Cerebellar cortex (tissue), 1 donor: ENCODE measurements around the gene PRAMEF8.
"Not testable (repeated sequence)": the region's sequence is repeated elsewhere in the genome, so short reads cannot be mapped to it uniquely, and the experiment has no call there.

Source experiments
- DNase-seq: peaks from one replicate; pipeline ENCODE4 v3.0.0-alpha.2; 2015; ENCODE audit warnings: low spot score

PRAMEF8 gene

GRCh38 chr1:13285037-13285436 is at the start of gene PRAMEF8:
Gene PRAMEF8 (minus strand): TSS chr1:13285137. CDS start chr1:13284091, 1,046 bp downstream.
- not testable (repeated sequence) for DNase-seq

GRCh38 chr1:13315281-13315680 is 30.3 kb upstream of the PRAMEF8 start, which contains the start of gene PRAMEF15:
Gene PRAMEF15 (plus strand): TSS chr1:13315581. CDS start chr1:13318408, 2,827 bp downstream.
- DNase-seq, result not testable (repeated sequence)

GRCh38 chr1:13303239-13303638 is 18.3 kb upstream of the PRAMEF8 start, which contains the start of gene PRAMEF33:
Gene PRAMEF33 (plus strand): TSS chr1:13303539. CDS start chr1:13305955, 2,416 bp downstream.
- DNase-seq, result not testable (repeated sequence)

GRCh38 chr1:13302197-13302596 is 17.3 kb upstream of the PRAMEF8 start:
- not testable (repeated sequence) for DNase-seq

GRCh38 chr1:13298699-13299098 is 13.8 kb upstream of the PRAMEF8 start:
- DNase-seq, result not testable (repeated sequence)

- not testable (repeated sequence) for DNase-seq
These were observed 12.4 kb upstream of the PRAMEF8 start for GRCh38 chr1:13297216-13297931.

- DNase-seq, result not testable (repeated sequence)
These were observed 4.1 kb upstream of the PRAMEF8 start for GRCh38 chr1:13289030-13289429.

GRCh38 chr1:13279617-13280016 is 5.3 kb downstream of the PRAMEF8 start:
- DNase-seq, result not testable (repeated sequence)

GRCh38 chr1:13277016-13277415 is 7.9 kb downstream of the PRAMEF8 start:
- not testable (repeated sequence) for DNase-seq

- DNase-seq, result not testable (repeated sequence)
These were observed 19.8 kb downstream of the PRAMEF8 start for GRCh38 chr1:13265124-13265523.

GRCh38 chr1:13253898-13254297 is 31.0 kb downstream of the PRAMEF8 start, which contains the start of gene PRAMEF5:
Gene PRAMEF5 (plus strand): TSS chr1:13254198. CDS start chr1:13259269, 5,071 bp downstream.
- not testable (repeated sequence) for DNase-seq

GRCh38 chr1:13247122-13247521 is 37.8 kb downstream of the PRAMEF8 start:
- DNase-seq, result not testable (repeated sequence)

- not testable (repeated sequence) for DNase-seq
These were observed 38.4 kb downstream of the PRAMEF8 start for GRCh38 chr1:13246554-13246871.

- not testable (repeated sequence) for DNase-seq
These were observed 38.9 kb downstream of the PRAMEF8 start for GRCh38 chr1:13245841-13246553.

GRCh38 chr1:13243536-13244263 is 41.2 kb downstream of the PRAMEF8 start:
- not testable (repeated sequence) for DNase-seq

GRCh38 chr1:13239633-13240032 is 45.3 kb downstream of the PRAMEF8 start:
- DNase-seq, result not testable (repeated sequence)

- DNase-seq, result not testable (repeated sequence)
These were observed 47.4 kb downstream of the PRAMEF8 start for GRCh38 chr1:13237572-13237971.

GRCh38 chr1:13234057-13234456 is 50.9 kb downstream of the PRAMEF8 start:
- not testable (repeated sequence) for DNase-seq

GRCh38 chr1:13232056-13232455 is 52.9 kb downstream of the PRAMEF8 start:
- not testable (repeated sequence) for DNase-seq
